ENCODE measurements around the gene IFRD1.
"Not testable (repeated sequence)": the region's sequence is repeated elsewhere in the genome, so short reads cannot be mapped to it uniquely, and the experiment has no call there.

Gene IFRD1

DNA sequence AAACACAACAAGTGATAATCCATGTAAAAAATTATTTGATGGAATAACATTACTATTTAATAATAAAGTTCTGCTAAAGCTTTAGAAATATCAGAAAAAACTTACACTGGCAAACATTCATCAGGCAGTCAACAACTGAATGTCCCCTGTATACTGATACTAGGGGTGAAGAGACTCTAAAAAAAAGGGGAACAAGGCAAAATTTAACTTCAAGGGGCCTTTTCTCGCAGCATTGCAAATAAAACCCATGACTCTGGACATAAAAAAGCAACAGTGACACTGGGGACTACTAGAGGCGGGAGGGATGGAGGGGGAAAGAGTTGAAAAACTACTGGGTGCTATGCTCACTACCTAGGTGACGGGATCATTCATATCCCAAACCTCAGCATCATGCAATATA is 5.8 kb upstream of the IFRD1 start:
- DNase-seq (ENCODE audit: low spot score) = no peak

DNA sequence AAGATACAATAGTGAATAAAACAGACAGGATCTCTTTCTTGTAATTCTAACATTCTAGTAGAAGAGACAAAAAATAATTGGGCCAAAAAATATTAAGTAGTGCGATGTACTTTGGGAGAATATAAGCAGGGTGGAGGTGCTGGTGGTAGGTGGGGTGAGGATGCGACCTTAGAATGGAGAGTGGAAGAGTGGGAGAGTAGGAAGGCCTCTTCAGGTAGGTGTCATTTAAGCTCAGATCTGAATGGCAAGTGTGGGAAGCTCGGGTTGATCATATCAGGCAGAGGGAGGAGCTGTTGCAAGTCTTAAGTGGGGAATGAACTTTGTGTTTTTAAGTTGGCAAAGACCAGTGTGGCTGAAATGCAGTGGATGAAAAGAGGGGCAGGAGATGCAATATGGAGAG is 3.8 kb upstream of the IFRD1 start:
- DNase-seq (ENCODE audit: low spot score) = no peak

DNA sequence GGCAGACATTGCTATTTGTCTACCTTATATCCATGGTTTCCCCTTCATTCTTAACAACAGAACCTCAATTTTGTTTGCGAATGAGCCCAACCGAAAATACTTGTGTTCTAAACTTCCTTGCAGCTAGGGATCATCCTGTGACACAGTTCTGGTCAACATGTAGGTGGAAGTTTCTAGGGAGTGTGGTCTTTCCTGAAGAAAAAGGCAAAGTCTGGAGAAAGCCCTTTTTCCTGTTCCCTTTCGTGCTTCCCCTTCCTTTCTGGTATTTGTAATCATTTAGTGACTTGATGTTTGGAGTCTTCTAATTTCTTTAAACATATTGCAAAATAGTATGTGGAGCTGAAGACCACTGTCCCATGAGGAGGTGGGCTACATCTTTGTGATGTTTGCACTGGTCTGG is 2.9 kb upstream of the IFRD1 start:
- no peak for DNase-seq (ENCODE audit: low spot score)

DNA sequence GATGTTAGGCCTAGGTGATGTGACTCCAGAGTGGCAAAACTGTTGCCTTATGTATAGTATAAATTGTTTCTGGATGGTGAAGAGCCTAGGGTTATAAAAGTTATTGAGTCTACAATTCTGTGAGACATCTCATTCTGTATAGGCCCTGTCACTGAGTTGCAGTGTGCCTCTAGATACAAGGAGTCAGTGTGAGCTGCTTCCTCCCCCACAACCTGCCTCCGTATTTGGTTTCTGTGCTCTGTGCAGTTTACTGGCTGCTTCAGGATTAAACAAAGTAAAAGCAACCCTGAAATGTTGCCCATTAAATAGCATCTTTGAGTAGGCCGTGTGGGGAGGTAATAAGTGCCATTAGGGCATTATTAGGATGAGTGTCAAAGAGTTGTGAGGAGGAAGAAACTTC is 1.9 kb upstream of the IFRD1 start:
- no peak for DNase-seq (ENCODE audit: low spot score)

DNA sequence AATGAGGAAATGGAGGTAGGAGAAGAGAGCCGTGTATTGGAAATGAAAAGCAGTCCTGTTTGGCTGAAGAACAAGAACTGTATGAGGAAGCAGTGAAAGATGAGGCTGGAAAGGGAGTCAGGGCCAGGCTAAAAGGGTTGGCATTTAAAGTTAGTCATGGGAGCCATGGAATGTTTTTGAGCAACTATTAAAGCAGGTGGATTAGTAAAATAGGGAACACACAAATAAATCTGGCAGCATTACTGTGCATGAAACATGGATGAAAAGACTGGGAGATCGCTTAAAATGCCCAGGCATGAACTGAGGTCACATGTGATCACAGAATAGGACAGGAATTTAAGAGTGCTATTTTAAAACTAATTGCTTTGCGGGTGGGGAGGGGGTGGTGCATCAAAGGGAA is 1.4 kb upstream of the IFRD1 start:
- no peak for DNase-seq (ENCODE audit: low spot score)

DNA sequence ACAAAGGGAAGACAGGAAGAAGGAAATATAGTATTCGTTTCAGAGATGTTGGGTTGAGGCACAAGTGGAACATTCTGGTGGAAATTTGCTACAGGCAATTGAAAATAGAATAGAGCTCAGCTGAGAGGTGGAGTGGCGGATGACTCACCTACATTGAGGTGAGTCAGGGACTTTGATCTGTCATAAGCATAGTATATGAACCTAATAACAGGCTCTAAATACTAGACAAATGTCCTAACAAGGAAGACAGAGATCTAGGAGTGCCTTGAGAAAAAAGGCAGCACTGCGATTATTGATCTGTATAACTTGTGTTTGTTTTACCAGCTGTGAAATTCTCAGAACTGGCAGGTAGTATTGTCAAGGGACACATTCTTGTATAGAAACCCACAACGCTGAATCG is 907 bp upstream of the IFRD1 start:
- peak; percentile 41 for DNase-seq (ENCODE audit: low spot score)

DNA sequence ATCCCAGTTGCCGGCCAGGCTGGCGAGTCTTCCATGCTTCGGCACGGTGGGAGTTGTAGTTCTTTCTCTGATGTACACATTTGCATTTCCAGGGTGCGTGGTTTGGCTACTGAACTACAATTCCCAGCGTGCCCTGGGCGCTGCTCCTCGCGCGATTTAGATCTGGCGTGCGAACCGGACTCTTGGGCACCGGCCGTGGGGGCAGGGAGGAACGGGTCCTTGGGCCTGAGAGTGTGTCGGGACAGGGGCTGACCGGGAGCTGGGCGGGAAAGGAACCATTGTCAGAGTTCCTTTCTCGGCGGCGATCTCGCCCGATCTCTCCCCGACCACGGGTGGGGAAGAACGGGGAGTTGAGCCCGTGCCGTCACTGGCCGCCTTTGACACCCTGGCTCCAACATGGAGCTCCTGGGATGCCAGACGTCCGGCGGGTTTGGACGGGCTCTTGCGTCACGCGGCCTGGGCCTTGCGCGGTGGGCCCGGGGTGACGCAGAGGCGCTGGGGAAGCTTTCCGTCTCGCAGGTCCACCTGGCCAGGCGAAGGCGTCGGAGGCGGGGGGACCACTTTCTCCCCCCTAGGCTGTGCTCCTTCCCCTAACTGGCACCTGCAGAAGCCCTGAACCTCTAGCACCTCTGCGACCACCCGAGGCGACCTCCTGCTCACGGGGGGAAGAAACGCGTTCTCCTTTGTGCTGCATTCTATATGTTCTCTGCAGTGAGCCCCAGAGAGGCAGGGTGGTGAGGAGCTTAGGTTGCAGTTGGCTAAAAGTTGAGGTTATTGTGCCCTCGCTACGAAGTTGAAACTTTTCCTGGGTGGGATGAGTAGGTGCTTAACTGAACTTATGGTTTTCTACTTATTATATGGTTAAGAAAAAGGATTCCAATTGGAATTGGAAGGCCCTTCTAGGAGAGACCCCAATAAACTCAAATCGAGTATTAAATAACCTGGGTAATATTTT is 824 bp downstream of the IFRD1 start:
- peak; percentile 95 for DNase-seq (ENCODE audit: low spot score)

DNA sequence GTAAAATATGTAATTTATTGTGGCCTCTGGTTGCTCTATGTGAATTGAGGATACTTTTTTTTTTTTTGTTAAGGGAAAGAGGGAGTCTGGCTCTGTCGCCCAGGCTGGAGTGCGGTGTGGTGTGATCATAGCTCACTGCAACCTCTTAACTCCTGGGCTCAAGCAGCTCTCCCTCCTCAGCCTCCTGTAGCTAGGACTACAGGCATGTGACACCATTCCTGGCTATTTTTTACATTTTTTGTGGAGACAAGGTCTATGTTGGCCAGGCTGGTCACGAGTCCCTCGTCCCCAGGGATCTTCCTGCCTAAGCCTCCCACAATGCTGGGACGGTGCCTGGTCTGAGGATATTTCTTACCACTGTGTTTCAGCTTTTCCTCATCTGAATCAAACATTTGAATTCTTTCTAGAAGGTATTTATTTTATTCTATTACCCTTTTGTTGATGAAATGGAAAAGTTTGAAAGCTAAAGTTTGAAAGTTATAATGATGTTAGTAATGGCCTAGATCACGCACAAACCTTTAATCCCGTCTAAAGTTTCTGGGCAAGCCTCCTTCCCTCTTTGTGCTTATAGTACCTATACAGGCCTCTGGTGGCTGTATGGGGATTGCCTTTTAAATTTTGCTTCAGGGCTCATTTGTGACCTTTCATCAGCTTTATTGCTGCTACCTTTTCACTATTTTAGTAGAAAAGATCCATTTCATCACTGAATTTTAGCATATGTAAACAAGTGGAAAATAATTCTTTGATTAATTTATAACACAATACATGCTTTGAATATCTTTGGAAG is 2.0 kb downstream of the IFRD1 start:
- peak; percentile 39 for DNase-seq (ENCODE audit: low spot score)

DNA sequence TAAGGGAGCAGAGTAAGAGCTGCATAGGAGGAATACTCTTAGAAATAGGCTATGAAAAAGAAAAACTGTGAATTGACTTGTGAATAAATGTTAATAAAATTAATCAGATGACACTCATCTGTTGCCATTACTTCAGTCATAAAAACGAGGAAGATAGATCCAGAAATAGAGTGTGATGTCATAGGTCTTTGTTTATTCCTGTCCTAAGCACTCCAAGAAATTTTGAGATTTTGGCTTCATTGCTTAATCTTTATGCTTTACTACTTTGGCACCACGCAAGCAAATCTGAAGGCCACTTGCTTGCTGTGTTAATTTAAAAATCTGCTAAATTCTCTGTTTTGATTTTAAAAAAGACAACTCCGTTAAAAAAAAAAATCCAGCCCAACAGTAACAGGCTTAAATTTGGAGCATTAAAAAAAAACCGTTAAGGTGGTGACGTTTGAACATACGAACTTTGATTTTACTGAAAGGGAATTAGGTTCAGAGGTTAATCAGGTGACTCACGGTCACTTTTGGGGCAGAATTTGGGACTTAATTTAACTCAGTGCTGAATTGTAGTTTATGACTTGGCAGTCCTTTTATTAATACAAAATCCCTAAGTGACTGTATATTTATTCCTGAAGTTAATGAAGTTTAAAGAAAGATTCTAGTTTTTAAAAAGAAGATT is 3.4 kb downstream of the IFRD1 start:
- DNase-seq (ENCODE audit: low spot score) = no peak

DNA sequence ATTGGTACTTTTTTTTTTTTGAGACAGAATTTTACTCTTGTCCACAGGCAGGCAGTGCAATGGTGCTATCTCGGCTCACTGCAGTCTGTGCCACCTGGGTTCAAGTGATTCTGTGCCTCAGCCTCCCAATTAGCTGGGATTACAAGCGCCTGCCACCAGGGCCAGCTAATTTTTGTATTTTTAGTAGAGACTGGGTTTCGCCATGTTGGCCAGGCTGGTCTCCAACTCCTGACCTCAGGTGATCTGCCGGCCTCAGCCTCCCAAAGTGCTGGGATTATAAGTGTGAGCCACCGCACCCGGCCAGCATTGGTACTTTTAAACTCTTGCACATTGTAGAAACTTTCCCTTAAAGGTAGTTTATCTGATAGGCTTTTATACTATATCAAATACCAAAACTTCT is 3.9 kb downstream of the IFRD1 start:
- DNase-seq (ENCODE audit: low spot score) = not testable (repeated sequence)

DNA sequence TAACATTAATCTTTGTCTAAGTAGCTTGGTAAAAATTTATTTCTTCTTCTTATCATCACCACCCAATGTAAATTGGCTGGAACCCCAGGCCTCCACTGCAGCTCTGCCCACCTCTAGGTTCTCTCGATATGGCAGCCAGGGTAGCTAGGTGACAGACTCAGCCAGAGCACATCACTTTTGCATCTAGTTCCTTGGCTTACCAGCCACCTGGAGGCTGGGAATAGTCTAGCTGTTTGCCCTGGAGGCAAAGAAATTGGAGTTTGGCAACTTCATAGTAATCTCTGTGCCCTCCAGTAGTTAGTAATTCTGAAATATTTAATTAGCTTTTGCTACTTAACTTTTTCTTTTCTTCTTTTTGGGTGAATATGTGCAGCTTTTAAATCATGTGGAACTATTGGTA is 9.4 kb downstream of the IFRD1 start:
- DNase-seq (ENCODE audit: low spot score) = no peak

DNA sequence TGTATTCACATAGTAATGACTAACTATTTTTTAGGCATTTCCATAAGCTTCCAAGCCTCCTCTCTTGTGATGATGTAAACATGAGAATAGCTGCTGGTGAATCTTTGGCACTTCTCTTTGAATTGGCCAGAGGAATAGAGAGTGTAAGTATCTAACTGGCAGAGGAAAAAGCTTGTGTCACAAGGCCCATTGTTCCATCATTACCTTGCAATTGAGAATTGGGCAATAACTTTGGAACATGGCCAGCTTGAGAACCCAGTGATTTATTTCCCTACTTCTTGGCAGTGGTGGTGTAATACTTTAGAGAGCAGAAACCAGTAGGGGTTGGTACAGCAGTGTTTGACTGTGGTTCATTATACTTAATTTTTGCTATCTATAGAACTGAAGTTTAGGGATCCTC is 12.0 kb downstream of the IFRD1 start:
- DNase-seq (ENCODE audit: low spot score) = no peak

DNA sequence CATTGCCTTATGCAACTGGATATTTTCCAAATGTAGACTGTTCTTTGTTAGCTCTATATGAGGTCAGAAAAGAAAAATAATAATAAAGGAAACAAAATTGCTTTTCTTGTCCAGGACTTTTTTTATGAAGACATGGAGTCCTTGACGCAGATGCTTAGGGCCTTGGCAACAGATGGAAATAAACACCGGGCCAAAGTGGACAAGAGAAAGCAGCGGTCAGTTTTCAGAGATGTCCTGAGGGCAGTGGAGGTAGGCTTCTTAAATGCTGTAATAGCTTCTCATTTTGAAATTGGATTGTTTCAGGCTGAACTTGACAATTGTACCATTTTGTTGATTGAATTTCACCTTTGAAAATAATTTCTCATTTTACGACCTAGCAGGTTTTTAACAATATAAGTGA is 17.6 kb downstream of the IFRD1 start:
- no peak for DNase-seq (ENCODE audit: low spot score)

DNA sequence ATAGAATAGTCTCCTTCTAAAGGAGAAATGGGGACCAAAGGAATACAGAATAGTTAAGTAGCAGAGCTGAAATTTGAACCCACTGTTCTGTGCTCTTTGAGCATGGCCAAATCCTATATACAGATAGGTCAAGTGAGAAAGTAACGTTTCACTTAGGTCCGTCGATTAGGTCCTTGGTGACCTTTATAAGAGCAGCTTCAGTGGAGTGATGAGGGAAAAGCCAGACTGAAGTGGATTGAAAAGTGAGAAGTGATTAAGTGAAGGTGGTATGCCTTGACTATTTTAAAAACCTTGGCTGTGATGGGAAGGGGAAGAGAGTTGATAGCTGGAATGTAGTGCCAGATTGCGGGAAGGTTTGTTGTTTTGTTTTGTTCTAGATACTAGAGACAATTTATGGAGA is 19.9 kb downstream of the IFRD1 start:
- no peak for DNase-seq (ENCODE audit: low spot score)

DNA sequence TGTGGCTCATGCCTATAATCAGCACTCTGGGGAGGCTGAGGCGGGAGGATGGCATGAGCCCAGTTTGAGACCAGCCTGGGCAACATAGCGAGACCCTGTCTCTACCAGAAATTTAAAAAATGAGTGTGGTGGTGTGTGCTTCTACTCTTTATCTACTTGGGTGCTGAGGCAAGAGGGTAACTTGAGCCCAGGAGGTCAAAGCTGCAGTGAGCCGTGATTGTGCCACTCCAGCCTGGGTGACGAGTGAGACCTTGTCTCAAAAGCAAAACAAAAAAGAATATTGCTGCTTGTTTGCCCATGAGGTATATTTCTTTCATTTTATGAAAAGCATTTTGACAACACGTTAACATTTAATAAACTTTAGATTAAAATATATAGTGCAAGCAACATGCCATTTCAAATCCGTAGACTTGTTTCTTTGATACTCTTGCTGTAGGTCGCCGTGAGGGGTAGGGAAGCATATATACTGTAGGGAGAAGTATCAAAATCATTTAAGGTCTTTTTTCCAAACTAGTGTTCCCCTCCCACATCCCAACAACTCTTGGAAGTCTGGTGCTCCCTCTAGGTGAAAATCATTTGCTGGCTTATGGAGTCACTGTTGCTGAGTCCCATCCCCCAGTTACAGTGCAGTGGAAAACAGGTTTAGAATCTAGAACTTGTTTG is 26.3 kb downstream of the IFRD1 start:
- DNase-seq (ENCODE audit: low spot score) = no peak

DNA sequence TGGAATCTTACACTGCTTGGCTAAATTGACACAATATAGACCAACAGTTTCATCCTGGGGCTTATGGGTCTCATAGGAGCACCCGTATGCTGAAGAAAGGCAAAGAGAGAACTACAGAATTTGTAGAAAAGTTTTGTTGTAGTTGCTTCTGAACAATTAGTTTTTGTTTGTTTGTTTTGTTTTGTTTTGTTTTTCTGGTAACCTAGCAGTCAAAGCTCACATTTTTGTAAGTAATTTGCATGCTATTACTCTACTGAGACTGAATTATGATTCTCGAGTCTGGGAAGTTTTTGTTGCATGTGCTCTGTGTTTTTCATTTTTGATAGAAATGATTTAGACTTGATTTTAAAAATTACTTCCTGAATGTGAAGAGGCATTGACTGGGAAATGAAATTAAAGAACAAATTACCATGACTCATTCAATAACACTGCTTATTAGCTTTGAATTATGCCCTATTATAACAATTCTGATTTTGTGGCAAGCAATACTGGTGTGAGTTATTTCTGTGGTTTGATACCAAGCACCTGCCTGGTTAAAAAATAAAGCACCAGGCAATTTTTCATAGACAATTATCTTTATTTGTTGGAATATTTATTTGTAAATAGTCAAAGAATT is 31.0 kb downstream of the IFRD1 start:
- no peak for DNase-seq (ENCODE audit: low spot score)

DNA sequence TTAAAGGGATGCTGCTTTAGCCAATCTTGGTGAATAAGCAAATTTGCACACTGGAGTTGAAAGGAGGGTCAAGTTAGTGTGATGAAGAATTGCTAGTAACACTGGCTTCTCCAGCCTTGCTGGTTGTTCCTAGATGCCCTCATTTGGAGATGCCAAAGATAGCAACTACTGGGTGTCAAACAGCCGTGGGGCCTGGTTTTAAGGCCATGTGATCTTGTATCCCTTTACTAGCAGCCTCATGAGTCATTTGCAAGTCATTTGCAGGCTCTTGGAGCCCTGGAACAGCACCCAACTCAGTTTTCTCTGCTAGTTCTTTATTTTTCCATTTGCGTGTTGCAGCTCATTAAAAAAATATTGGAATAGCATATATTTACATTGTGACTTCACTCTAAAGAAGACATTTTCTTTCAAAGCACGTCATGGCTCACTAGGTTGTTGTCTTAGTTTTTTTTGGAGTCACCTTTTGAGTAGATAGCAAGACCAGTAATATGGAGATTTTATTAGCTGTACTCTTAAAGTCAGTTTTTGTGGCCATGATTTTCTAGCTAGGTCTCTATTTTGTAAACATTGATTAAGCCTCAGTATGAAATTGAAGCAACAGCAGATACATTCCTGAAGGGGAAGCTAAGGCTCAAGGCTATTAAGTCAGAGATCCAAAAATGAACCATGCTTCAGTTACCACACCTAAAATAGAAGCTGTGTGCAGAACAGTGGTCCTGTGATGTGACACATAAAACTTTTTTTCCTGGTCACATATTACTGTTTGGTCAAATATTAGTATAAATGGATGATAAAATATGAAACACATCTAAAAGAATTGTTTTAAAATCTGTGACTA is 31.8 kb downstream of the IFRD1 start:
- DNase-seq (ENCODE audit: low spot score) = no peak

DNA sequence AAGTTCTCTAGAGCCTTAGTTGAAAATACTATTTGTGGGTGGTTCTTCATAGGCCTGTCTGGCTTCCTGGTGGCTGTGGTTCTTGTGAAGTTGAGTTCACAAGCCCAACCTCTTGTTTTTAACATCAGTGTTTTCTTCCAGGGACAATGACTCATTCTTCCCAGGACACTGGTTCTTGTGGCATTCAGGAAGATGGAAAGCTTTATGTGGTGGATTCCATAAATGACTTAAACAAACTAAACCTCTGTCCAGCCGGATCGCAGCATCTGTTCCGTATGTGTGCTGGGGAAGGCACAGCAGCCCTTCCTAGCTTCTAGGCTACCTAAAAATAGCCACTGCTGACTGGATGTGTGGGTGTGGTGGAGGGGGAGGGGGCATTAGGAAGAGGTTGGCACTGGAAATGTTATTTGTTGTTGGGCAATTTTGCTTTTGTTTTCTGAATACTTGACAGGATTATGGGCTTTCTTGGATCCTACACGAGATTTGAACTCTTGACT is 34.5 kb downstream of the IFRD1 start:
- no peak for DNase-seq (ENCODE audit: low spot score)

DNA sequence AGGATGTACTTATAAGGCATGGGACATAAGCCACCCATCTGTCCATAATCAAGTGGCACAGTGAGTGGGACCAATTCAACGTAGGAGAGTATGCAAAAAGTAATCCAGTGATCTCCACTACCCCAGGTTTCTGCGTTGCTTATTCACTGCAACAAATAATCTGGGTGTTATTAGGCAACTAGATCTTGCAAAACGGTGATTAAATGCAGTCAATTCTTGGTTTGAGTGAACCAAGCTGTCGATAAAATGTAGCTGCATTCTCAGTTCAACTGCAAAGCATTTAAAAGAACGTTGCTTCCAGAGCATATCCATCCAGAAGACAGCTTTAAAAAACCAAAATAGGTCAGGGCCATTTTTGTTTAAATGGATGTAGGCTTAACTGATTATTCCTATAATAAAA is 35.5 kb downstream of the IFRD1 start:
- DNase-seq (ENCODE audit: low spot score) = no peak

DNA sequence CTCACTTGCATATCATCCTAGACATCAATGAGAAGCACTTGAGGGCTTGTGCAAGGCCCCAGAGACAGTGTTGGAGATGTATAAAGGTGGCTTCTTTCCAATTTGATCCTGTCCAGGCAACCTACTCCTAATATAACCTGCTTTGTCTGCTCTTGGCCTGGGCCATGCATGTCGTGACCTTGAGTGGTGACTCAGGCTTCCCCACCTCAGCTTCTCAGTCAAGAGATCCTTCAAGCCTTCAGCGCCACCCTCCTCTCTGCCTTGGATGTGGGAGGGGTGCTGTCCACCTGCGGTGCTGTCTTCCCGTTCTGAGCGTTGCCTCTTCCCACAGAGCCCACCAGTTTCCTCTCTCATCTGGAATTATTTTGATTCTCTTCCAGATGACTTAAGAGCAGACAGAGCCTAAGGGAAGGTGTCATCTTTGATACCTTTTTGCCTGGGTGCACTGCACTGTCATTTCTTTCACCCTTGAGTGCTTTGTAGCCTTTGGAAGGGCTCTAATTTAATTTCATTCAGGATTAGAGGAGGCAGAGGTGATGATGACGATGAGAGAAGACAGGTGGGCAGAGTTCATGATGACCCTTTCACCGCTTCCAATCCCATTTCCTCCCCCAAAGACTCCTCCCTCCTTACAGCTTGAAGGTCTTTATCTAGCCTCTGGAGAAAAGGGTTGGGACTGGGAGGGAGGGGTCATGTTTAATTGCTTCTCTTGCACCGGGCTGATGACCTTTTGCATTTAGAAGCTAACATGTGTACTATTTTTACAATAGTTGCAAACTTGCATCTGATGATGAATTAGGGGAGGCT is 37.4 kb downstream of the IFRD1 start:
- no peak for DNase-seq (ENCODE audit: low spot score)

All from hematopoietic multipotent progenitor cell treated with erythropoietin and hydrocortisone succinate and interleukin-3 and kit ligand, for 17 days (in vitro differentiated cells).